ENCODE results near the gene WIZ. TPM values are rescaled to one million over a fixed set of nuclear protein-coding genes. Genes with fewer than 3 reads are reported as not detected.

Gene WIZ
- total RNA-seq, 2 donors from 2014 or later = 22.4 to 44.2 TPM

DNA sequence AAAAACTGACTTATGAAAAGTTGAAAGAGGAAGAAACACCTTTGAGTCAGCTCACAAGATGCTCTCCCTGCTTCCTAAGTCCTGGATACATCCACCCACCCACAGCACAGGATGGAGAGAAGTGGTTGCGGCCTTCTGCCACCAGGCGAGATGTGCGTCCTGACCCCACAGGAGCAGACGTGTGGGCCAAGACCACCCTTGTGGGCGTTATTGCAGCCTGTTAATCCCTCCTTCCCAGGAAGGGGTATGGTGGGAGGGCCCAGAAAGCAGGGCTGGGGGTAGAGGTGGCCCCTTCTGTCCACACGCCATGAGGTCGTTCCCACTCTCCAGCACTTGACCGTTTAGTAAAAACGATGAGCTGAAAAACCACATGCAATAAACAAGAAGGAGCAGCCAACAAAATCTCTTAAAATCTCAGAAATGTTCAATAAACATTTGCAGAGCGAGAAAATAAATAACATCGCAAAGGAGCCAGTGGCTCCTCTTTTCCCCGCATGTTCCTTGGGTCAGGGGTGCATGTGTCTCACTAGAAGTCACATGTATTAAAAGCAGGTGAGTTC is 28.5 kb downstream of the WIZ start:
- DNase-seq (ENCODE audit: low spot score) = no peak
- H3K4me1 ChIP-seq = peaks cover 0 to 39% of the 10 kb centered on the region in 2 donors
- TF ChIP-seq, protein P1, sequence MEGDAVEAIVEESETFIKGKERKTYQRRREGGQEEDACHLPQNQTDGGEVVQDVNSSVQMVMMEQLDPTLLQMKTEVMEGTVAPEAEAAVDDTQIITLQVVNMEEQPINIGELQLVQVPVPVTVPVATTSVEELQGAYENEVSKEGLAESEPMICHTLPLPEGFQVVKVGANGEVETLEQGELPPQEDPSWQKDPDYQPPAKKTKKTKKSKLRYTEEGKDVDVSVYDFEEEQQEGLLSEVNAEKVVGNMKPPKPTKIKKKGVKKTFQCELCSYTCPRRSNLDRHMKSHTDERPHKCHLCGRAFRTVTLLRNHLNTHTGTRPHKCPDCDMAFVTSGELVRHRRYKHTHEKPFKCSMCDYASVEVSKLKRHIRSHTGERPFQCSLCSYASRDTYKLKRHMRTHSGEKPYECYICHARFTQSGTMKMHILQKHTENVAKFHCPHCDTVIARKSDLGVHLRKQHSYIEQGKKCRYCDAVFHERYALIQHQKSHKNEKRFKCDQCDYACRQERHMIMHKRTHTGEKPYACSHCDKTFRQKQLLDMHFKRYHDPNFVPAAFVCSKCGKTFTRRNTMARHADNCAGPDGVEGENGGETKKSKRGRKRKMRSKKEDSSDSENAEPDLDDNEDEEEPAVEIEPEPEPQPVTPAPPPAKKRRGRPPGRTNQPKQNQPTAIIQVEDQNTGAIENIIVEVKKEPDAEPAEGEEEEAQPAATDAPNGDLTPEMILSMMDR (IDR thresholded peaks at IDR 0.05) = no peak
- H3K4me3 ChIP-seq = no peak overlapping the region
- H3K36me3 ChIP-seq = peaks cover 37% of the 10 kb centered on the region
- peak overlapping the region; percentile 62 to 63 for H3K27ac ChIP-seq
- no peaks in the 10 kb centered on the region for H3K9me3 ChIP-seq
- H3K27me3 ChIP-seq = no peaks in the 10 kb centered on the region

DNA sequence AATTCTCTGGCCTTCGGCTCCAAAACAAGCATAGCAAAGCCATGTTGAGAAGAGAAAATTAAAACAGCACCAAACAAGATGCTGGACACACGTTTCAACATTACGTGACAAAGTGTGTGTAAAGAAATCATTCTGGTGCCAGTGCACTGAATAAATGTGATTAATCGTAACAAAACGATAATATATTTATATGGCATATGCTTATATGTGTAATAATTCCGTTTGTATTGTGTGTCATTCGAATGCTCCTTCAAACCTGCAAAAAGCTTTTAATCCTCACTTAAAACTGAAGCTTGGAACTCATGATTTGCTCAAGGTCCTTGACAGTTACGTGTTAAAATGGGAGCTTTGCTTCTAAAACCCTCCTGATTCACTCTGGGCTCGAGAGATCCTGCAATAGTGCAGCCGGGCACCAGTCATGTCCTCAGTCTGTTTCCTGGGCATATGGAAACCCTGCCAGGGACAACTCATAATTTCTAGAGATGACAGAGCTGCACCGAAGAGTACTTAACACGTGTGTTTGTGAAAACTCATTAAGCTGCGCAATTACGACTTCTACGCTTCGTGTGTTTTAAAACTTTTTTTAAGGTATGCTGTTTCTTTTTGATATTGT is 30.2 kb downstream of the WIZ start:
- TF ChIP-seq, protein P1 (IDR thresholded peaks at IDR 0.05) = peak in 1 of 2 donors; percentile 6
- H3K27ac ChIP-seq = peak overlapping the region in 1 of 2 donors; percentile 50
- H3K4me3 ChIP-seq = peak overlapping the region; percentile 39 to 97
- peaks cover 31% of the 10 kb centered on the region for H3K36me3 ChIP-seq
- no peak for DNase-seq (ENCODE audit: low spot score)
- no peaks in the 10 kb centered on the region for H3K9me3 ChIP-seq
- H3K27me3 ChIP-seq = no peaks in the 10 kb centered on the region
- peaks cover 0 to 48% of the 10 kb centered on the region in 2 donors for H3K4me1 ChIP-seq

DNA sequence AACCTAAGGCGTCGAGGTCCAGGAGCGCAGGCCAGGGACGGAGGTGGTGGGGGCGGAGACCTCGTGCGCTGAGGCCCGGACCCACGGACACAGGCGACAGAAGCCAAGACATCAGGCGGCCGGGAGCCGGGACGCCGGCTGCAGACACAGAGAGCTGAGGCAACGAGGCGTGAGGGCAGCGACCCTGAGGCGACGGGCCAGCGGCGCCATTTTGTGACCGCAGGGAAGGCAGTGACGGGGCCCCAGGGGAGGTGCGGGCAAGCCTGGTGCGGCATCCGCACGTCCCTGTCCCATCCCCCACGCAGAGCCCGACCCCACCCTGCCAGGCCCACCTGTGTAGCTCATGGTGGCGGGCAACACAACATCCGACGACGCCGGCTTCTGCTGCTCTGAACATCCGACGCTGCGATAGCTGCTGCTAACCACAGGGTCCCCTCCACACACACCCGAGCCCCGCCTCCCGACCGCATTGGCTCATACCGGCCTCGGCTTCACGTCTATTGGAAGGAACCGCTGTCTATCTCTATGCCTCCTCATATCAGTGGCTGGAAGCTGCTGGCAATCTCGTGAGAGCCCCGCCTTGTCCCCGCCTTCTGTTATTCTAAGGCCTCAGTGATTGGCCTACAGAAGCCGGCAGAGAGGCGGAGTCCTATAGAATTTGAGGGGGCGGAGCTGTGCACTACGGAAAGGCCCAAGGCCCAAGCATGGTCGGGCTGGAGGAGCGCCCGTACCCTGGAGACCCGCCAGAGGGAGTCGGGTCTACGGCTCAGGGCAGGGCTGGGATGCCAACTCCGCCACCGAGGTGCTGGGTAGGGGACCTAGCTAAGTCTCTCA is 31.0 kb downstream of the WIZ start, which contains the start of gene AKAP8L:
Gene AKAP8L, minus strand, starts transcription at position 410 of the 834 bp plus-strand sequence. Its CDS starts 65 bp downstream, at position 345.
- Histone ChIP-seq H3K27me3 (no peaks in the 10 kb centered on the region), H3K4me3 (peak within 1 kb of the TSS; percentile 93 to 97), H3K4me1 (peaks cover 0 to 55% of the 10 kb centered on the region in 2 donors), H3K9me3 (no peaks in the 10 kb centered on the region), H3K27ac (peak within 1 kb of the TSS; percentile 87 to 93), H3K36me3 (peaks cover 25% of the 10 kb centered on the region)
- DNase-seq (ENCODE audit: low spot score) = peak; percentile 99
- TF ChIP-seq, protein P1 (IDR thresholded peaks at IDR 0.05) = peak; percentile 30 to 59

DNA sequence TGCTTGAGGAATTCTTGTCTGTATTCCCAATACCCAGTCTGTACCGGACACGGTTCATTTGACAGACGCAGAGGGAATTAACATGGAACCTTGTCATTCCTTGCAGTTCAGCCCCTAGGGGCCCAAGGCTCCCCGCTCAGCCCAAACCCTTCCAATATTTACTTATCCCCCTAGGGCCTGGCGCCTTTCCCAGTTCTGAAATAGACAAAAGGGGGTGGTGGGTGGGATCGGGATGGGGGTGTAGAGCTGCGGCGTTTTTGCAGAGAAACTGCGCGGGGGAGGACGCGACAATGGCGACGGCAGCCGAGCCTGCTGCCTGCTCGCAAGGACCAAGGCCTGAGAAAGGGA is 31.6 kb downstream of the WIZ start:
- Histone ChIP-seq H3K27me3 (no peaks in the 10 kb centered on the region), H3K36me3 (peaks cover 19% of the 10 kb centered on the region), H3K4me3 (peak overlapping the region; percentile 93 to 97), H3K4me1 (peaks cover 0 to 61% of the 10 kb centered on the region in 2 donors), H3K27ac (peak overlapping the region; percentile 87 to 93), H3K9me3 (no peaks in the 10 kb centered on the region)
- DNase-seq (ENCODE audit: low spot score) = no peak
- TF ChIP-seq, protein P1 (IDR thresholded peaks at IDR 0.05) = no peak

DNA sequence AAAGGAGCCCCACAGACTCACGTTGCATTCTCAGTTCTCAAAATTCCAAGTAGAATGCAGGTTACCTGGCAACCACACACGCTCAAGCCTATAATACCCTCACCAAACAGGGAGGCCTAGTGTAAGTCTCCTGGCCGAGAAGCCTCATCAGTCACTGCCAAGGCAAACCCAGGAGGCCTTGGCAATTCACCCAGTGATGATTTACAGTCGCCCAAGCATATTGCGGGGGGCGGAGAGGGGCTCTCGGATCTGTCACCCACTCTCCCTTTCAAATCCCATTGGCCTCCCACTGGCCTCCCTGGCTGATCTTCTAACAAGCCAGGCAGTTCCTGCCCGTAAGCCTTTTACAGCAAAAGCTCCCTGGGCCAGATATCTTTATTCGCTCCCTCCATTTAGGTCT is 32.1 kb downstream of the WIZ start:
- TF ChIP-seq, protein P1 (IDR thresholded peaks at IDR 0.05) = no peak
- Histone ChIP-seq H3K4me3 (peak overlapping the region; percentile 93 to 97), H3K27ac (peak overlapping the region; percentile 87 to 93), H3K27me3 (no peaks in the 10 kb centered on the region), H3K36me3 (peaks cover 14% of the 10 kb centered on the region), H3K4me1 (peaks cover 0 to 66% of the 10 kb centered on the region in 2 donors), H3K9me3 (no peaks in the 10 kb centered on the region)
- DNase-seq (ENCODE audit: low spot score) = no peak

All from right atrium auricular region (tissue), 2 donors.